ACC112 (cell line): Measurements from ENCODE around the gene SGCE.

Experiments
- H2AFZ ChIP-seq: fragments of 200-600 bp; sonication (generic); one replicate; pipeline ENCODE4 v1.6.0; 2017; ENCODE audit warnings: antibody characterized with exemption, low read length; ENCODE audit not compliant: unreplicated experiment
- H3K27ac ChIP-seq: fragments of 200-600 bp; sonication (generic); 2 replicates; pipeline ENCODE4 v1.5.1; 2014; ENCODE audit warnings: low read depth, mild to moderate bottlenecking, antibody characterized with exemption, low read length, moderate library complexity
- H3K27me3 ChIP-seq: fragments of 200-600 bp; sonication (generic); 2 replicates; pipeline ENCODE4 v1.6.1; 2014; ENCODE audit warnings: mild to moderate bottlenecking, antibody characterized with exemption, low read length, moderate library complexity, mixed read lengths; ENCODE audit not compliant: insufficient read depth
- H3K36me3 ChIP-seq: fragments of 200-600 bp; sonication (generic); 2 replicates; pipeline ENCODE4 v1.6.1; 2016; ENCODE audit warnings: mild to moderate bottlenecking, antibody characterized with exemption, low read length, moderate library complexity, mixed read lengths; ENCODE audit not compliant: insufficient read depth
- H3K4me1 ChIP-seq: fragments of 200-600 bp; sonication (generic); one replicate; pipeline ENCODE4 v1.6.1; 2016; ENCODE audit warnings: low read length, mixed read lengths; ENCODE audit not compliant: insufficient read depth, unreplicated experiment, control insufficient read depth
- H3K4me3 ChIP-seq: fragments of 200-600 bp; sonication (generic); 2 replicates; pipeline ENCODE4 v1.5.1; 2014; ENCODE audit warnings: mild to moderate bottlenecking, low read depth, low read length
- H3K79me2 ChIP-seq: fragments of 200-600 bp; sonication (generic); one replicate; pipeline ENCODE4 v1.6.0; 2016; ENCODE audit warnings: low read length; ENCODE audit not compliant: control insufficient read depth, unreplicated experiment, insufficient read depth

SGCE gene

GRCh38 chr7:94595717-94596116, 60.2 kb downstream of the SGCE start:
- Histone ChIP-seq H2AFZ (no peak overlapping the region), H3K36me3 (peaks cover 23% of the 10 kb centered on the region; the same call in 1 of the 2 replicates), H3K27ac (no peak overlapping the region), H3K27me3 (no peaks in the 10 kb centered on the region), H3K79me2 (no peaks in the 10 kb centered on the region), H3K4me3 (no peak overlapping the region), H3K4me1 (no peaks in the 10 kb centered on the region)

GRCh38 chr7:94594882-94595281, 61.1 kb downstream of the SGCE start:
- Histone ChIP-seq H3K27me3 (no peaks in the 10 kb centered on the region), H3K4me1 (no peaks in the 10 kb centered on the region), H3K79me2 (no peaks in the 10 kb centered on the region), H2AFZ (no peak overlapping the region), H3K4me3 (no peak overlapping the region), H3K27ac (no peak overlapping the region), H3K36me3 (peaks cover 23% of the 10 kb centered on the region; the same call in 1 of the 2 replicates)

- no peak overlapping the region for H3K27ac ChIP-seq
- H2AFZ ChIP-seq, result no peak overlapping the region
- no peak overlapping the region for H3K4me3 ChIP-seq
- no peaks in the 10 kb centered on the region for H3K27me3 ChIP-seq
- 0 out of 2 replicates have a peak, but pooled peaks cover 16% of the 10 kb centered on the region for H3K36me3 ChIP-seq
- H3K4me1 ChIP-seq, result no peaks in the 10 kb centered on the region
- no peaks in the 10 kb centered on the region for H3K79me2 ChIP-seq
Observed at GRCh38 chr7:94591176-94591575, 64.8 kb downstream of the SGCE start.

- Histone ChIP-seq H3K27me3 (no peaks in the 10 kb centered on the region), H3K36me3 (0 out of 2 replicates have a peak, but pooled peaks cover 16% of the 10 kb centered on the region), H2AFZ (no peak overlapping the region), H3K79me2 (no peaks in the 10 kb centered on the region), H3K4me1 (no peaks in the 10 kb centered on the region), H3K27ac (no peak overlapping the region), H3K4me3 (no peak overlapping the region)
Observed at GRCh38 chr7:94590526-94591162, 65.3 kb downstream of the SGCE start.

- H3K79me2 ChIP-seq, result no peaks in the 10 kb centered on the region
- no peak overlapping the region for H3K4me3 ChIP-seq
- H3K36me3 ChIP-seq, result peaks cover 16% of the 10 kb centered on the region; the same call in 1 of the 2 replicates
- H3K27me3 ChIP-seq, result no peaks in the 10 kb centered on the region
- H3K27ac ChIP-seq, result no peak overlapping the region
- H2AFZ ChIP-seq, result no peak overlapping the region
- no peaks in the 10 kb centered on the region for H3K4me1 ChIP-seq
Observed at GRCh38 chr7:94588075-94588474, 67.9 kb downstream of the SGCE start.

- H3K4me3 ChIP-seq, result no peak overlapping the region
- H3K4me1 ChIP-seq, result peaks cover 5% of the 10 kb centered on the region
- H3K27me3 ChIP-seq, result no peaks in the 10 kb centered on the region
Observed at GRCh38 chr7:94584113-94584512, 71.8 kb downstream of the SGCE start.

GRCh38 chr7:94580601-94581000, 75.3 kb downstream of the SGCE start:
- no peak overlapping the region for H3K27ac ChIP-seq
- H3K4me1 ChIP-seq, result peaks cover 5% of the 10 kb centered on the region
- H3K4me3 ChIP-seq, result no peak overlapping the region
- no peaks in the 10 kb centered on the region for H3K27me3 ChIP-seq
- H2AFZ ChIP-seq, result no peak overlapping the region
- H3K36me3 ChIP-seq, result peaks cover 5% of the 10 kb centered on the region; the same call in 1 of the 2 replicates
- no peaks in the 10 kb centered on the region for H3K79me2 ChIP-seq

More at GRCh38 chr7:94584113-94584512, 71.8 kb downstream of the SGCE start:
- H3K79me2 ChIP-seq, result no peaks in the 10 kb centered on the region
- H2AFZ ChIP-seq, result no peak overlapping the region
- peaks cover 2% of the 10 kb centered on the region; the same call in 1 of the 2 replicates for H3K36me3 ChIP-seq
- no peak overlapping the region for H3K27ac ChIP-seq

GRCh38 chr7:94579470-94579869, 76.5 kb downstream of the SGCE start:
- peaks cover 5% of the 10 kb centered on the region for H3K4me1 ChIP-seq

GRCh38 chr7:94578614-94579013, 77.3 kb downstream of the SGCE start:
- H3K27ac ChIP-seq, result no peak overlapping the region
- peaks cover 5% of the 10 kb centered on the region for H3K4me1 ChIP-seq
- no peaks in the 10 kb centered on the region for H3K27me3 ChIP-seq
- no peaks in the 10 kb centered on the region for H3K79me2 ChIP-seq
- H2AFZ ChIP-seq, result no peak overlapping the region
- H3K4me3 ChIP-seq, result no peak overlapping the region
- H3K36me3 ChIP-seq, result 0 out of 2 replicates have a peak, but pooled peaks cover 5% of the 10 kb centered on the region

More at GRCh38 chr7:94579470-94579869, 76.5 kb downstream of the SGCE start:
- Histone ChIP-seq H3K36me3 (0 out of 2 replicates have a peak, but pooled peaks cover 5% of the 10 kb centered on the region), H3K27me3 (no peaks in the 10 kb centered on the region), H3K79me2 (no peaks in the 10 kb centered on the region), H3K4me3 (no peak overlapping the region), H2AFZ (no peak overlapping the region), H3K27ac (no peak overlapping the region)

- Histone ChIP-seq H3K36me3 (0 out of 2 replicates have a peak, but pooled peaks cover 5% of the 10 kb centered on the region), H3K27me3 (no peaks in the 10 kb centered on the region), H3K4me3 (no peak overlapping the region), H3K79me2 (no peaks in the 10 kb centered on the region), H2AFZ (no peak overlapping the region), H3K27ac (no peak overlapping the region), H3K4me1 (peaks cover 5% of the 10 kb centered on the region)
Observed at GRCh38 chr7:94577357-94577756, 78.6 kb downstream of the SGCE start.

- H3K36me3 ChIP-seq, result 0 out of 2 replicates have a peak, but pooled peaks cover 5% of the 10 kb centered on the region
- no peak overlapping the region for H2AFZ ChIP-seq
- no peaks in the 10 kb centered on the region for H3K79me2 ChIP-seq
- H3K27ac ChIP-seq, result no peak overlapping the region
- H3K4me3 ChIP-seq, result no peak overlapping the region
- H3K27me3 ChIP-seq, result no peaks in the 10 kb centered on the region
- peaks cover 5% of the 10 kb centered on the region for H3K4me1 ChIP-seq
Observed at GRCh38 chr7:94576316-94576715, 79.6 kb downstream of the SGCE start.
